ENCODE results near the gene KIF13A. TPM values are rescaled to one million over a fixed set of nuclear protein-coding genes. Genes with fewer than 3 reads are reported as not detected.

KIF13A gene
- total and polyA plus RNA-seq, 2 experiments from 2014 or later: 39.1 to 96.9 TPM

- Histone ChIP-seq H3K4me1 (ENCODE audit: low read depth) (peaks cover 49% of the 10 kb centered on the region), H3K9me3 (ENCODE audit: low read depth) (no peaks in the 10 kb centered on the region), H3K4me3 (no peak overlapping the region), H3K36me3 (no peaks in the 10 kb centered on the region), H3K27ac (peak overlapping the region; percentile 89), H3K27me3 (no peaks in the 10 kb centered on the region)
- TF ChIP-seq CTCF (IDR thresholded peaks at IDR 0.05; ENCODE audit: low read depth, low read length): no peak
- DNase-seq (ENCODE audit: low read depth in 1 of 2, low spot score in 1 of 2): no peak
Observed at GRCh38 chr6:17935188-17936149, 52.0 kb downstream of the KIF13A start.

GRCh38 chr6:17933716-17934115 is 53.7 kb downstream of the KIF13A start:
- peaks cover 61% of the 10 kb centered on the region for H3K4me1 ChIP-seq (ENCODE audit: low read depth)
- no peaks in the 10 kb centered on the region for H3K9me3 ChIP-seq (ENCODE audit: low read depth)
- H3K4me3 ChIP-seq: no peak overlapping the region
- H3K36me3 ChIP-seq: no peaks in the 10 kb centered on the region
- TF ChIP-seq CTCF (IDR thresholded peaks at IDR 0.05; ENCODE audit: low read depth, low read length): no peak
- peak overlapping the region; percentile 89 for H3K27ac ChIP-seq
- no peak for DNase-seq (ENCODE audit: low read depth in 1 of 2, low spot score in 1 of 2)
- no peaks in the 10 kb centered on the region for H3K27me3 ChIP-seq

- Histone ChIP-seq H3K4me3 (no peak overlapping the region), H3K27ac (peak overlapping the region; percentile 89), H3K4me1 (ENCODE audit: low read depth) (peaks cover 73% of the 10 kb centered on the region), H3K36me3 (no peaks in the 10 kb centered on the region), H3K27me3 (no peaks in the 10 kb centered on the region), H3K9me3 (ENCODE audit: low read depth) (no peaks in the 10 kb centered on the region)
- no peak for TF ChIP-seq CTCF (IDR thresholded peaks at IDR 0.05; ENCODE audit: low read depth, low read length)
- DNase-seq (ENCODE audit: low read depth in 1 of 2, low spot score in 1 of 2): peak; percentile 84 to 96
Observed at GRCh38 chr6:17932330-17932852, 55.0 kb downstream of the KIF13A start.

- Histone ChIP-seq H3K4me1 (ENCODE audit: low read depth) (peaks cover 73% of the 10 kb centered on the region), H3K27me3 (no peaks in the 10 kb centered on the region), H3K4me3 (no peak overlapping the region), H3K9me3 (ENCODE audit: low read depth) (no peaks in the 10 kb centered on the region), H3K36me3 (no peaks in the 10 kb centered on the region), H3K27ac (peak overlapping the region; percentile 89)
- DNase-seq (ENCODE audit: low read depth in 1 of 2, low spot score in 1 of 2): no peak
- TF ChIP-seq CTCF (IDR thresholded peaks at IDR 0.05; ENCODE audit: low read depth, low read length): no peak
Observed at GRCh38 chr6:17931227-17931626, 56.2 kb downstream of the KIF13A start.

GRCh38 chr6:17930321-17930993 is 57.0 kb downstream of the KIF13A start:
- TF ChIP-seq CTCF (IDR thresholded peaks at IDR 0.05; ENCODE audit: low read depth, low read length): no peak
- H3K27ac ChIP-seq: peak overlapping the region; percentile 89
- H3K27me3 ChIP-seq: no peaks in the 10 kb centered on the region
- peaks cover 74% of the 10 kb centered on the region for H3K4me1 ChIP-seq (ENCODE audit: low read depth)
- no peak overlapping the region for H3K4me3 ChIP-seq
- DNase-seq (ENCODE audit: low read depth in 1 of 2, low spot score in 1 of 2): peak in 1 of 2 donors; percentile 26
- no peaks in the 10 kb centered on the region for H3K9me3 ChIP-seq (ENCODE audit: low read depth)
- no peaks in the 10 kb centered on the region for H3K36me3 ChIP-seq
